IMR-90 (cell line): ENCODE results near the gene B3GAT3. TPM values are rescaled to one million over a fixed set of nuclear protein-coding genes. Genes with fewer than 3 reads are reported as not detected.
A peak's percentile ranks its signal among the peaks of the same experiment; 100 is the strongest.

Experiments used
- CHD1 ChIP-seq: IDR thresholded peaks from 2 replicates; pipeline ENCODE4 v1.6.1; 2012; ENCODE audit warnings: low read depth, low read length, improper control_type of control experiment
- polyA plus RNA-seq, 3 experiments: library from polyadenylated mRNA; depleted of rRNA; stranded (reverse); fragments of >200 nt; gene quantifications; 2 replicates each; pipeline ENCODE4 v1.2.3, GENCODE V29; 2012; ENCODE audit warnings: low replicate concordance in 1 of 3
- total RNA-seq: library from RNA; depleted of rRNA; stranded (reverse); fragments of >200 nt; gene quantifications from 2 replicates; pipeline ENCODE4 v1.2.3, GENCODE V29; 2012
- TF ChIP-seq, protein P1 (sequence below): conservative IDR thresholded peaks from 2 replicates; pipeline ENCODE4 v1.5.1; 2012; ENCODE audit warnings: mild to moderate bottlenecking, low read depth, low read length, improper control_type of control experiment

Gene B3GAT3
- total and polyA plus RNA-seq, 2 of the 4 experiments (the other 2 are of a cell fraction) = 10.4 to 38.4 TPM

DNA sequence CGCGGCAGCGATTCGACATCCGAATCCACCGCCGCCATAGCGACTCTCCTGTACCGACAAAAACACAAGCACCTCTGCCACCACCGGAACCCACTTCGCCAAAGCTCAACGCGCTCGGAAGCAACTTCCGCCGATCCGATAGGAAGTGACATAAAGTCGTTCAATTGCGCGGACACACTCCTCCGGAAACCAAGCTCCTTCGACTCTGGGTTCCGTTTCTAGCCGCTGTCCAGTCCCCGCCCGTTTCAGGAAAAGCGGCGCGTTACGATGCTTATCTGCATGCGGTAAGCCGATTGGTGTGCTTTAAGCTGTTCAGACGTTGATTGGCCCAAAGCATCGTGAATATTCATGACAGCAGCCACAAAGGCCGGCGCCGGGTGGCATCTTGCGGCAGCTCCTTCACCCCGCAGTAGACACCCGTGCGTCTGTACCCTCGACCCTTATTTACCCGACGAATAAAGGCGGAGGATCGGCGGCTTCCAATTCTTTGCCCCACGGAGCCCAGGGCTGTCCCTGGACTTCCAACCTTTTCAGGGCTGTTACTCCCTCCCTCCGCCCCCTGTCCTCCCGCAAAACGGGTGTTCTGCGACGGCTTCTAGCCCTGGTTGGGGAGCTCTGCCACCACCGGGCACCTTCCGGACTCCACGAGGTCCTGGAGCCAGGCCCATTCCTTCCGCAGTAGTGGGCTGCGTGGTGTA, 30.2 kb downstream of the B3GAT3 start, which contains the start of gene TUT1 (continued):
- TF ChIP-seq, protein P1, sequence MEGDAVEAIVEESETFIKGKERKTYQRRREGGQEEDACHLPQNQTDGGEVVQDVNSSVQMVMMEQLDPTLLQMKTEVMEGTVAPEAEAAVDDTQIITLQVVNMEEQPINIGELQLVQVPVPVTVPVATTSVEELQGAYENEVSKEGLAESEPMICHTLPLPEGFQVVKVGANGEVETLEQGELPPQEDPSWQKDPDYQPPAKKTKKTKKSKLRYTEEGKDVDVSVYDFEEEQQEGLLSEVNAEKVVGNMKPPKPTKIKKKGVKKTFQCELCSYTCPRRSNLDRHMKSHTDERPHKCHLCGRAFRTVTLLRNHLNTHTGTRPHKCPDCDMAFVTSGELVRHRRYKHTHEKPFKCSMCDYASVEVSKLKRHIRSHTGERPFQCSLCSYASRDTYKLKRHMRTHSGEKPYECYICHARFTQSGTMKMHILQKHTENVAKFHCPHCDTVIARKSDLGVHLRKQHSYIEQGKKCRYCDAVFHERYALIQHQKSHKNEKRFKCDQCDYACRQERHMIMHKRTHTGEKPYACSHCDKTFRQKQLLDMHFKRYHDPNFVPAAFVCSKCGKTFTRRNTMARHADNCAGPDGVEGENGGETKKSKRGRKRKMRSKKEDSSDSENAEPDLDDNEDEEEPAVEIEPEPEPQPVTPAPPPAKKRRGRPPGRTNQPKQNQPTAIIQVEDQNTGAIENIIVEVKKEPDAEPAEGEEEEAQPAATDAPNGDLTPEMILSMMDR = no peak
- TF ChIP-seq CHD1 = 0 out of 2 replicates have a peak, but pooled peaks have one; percentile 67
